ENCODE results near the gene FBL.

GRCh38 chr19:39824143-39825092, 21.8 kb downstream of the FBL start:
- TF ChIP-seq EP300 (IDR thresholded peaks at IDR 0.05; ENCODE audit: low read depth in 2 of 2, low read length in 2 of 2) (no peak), EP300 (CRISPR knock-in tag; IDR thresholded peaks at IDR 0.05; ENCODE audit: borderline replicate concordance) (no peak), SMAD3 (CRISPR knock-in tag; IDR thresholded peaks at IDR 0.05) (no peak), CTCF (CRISPR knock-in tag; IDR thresholded peaks at IDR 0.05) (no peak), ZBTB33 (CRISPR knock-in tag; IDR thresholded peaks at IDR 0.05) (no peak), ZNF232 (CRISPR knock-in tag; IDR thresholded peaks at IDR 0.05; ENCODE audit: borderline replicate concordance) (no peak), FOSL1 (CRISPR knock-in tag; IDR thresholded peaks at IDR 0.05; ENCODE audit: borderline replicate concordance) (no peak)
